ENCODE results near the gene CRYGC. TPM values are rescaled to one million over a fixed set of nuclear protein-coding genes. Genes with fewer than 3 reads are reported as not detected.
"Not testable (repeated sequence)": the region's sequence is repeated elsewhere in the genome, so short reads cannot be mapped to it uniquely, and the experiment has no call there.

Gene CRYGC
- total RNA-seq, 1 experiment from 2014 or later: not detected

GRCh38 chr2:208139447-208139846 is 9.8 kb upstream of the CRYGC start:
- Histone ChIP-seq H3K4me1 (ENCODE audit: control insufficient read depth, insufficient read depth, low read length) (no peaks in the 10 kb centered on the region), H3K27ac (ENCODE audit: low read length) (no peak overlapping the region), H3K4me3 (ENCODE audit: low read depth in 2 of 2, low read length in 2 of 2) (no peak overlapping the region), H3K9me3 (ENCODE audit: control insufficient read depth, insufficient read depth, low read depth, low read length) (no peaks in the 10 kb centered on the region), H3K36me3 (ENCODE audit: control insufficient read depth, insufficient read depth, low read length) (no peaks in the 10 kb centered on the region), H3K27me3 (ENCODE audit: control insufficient read depth, insufficient read depth, low read length) (no peaks in the 10 kb centered on the region)
- TF ChIP-seq REST (IDR thresholded peaks at IDR 0.05; ENCODE audit: insufficient read depth in 1 of 2, low read depth in 2 of 2, low read length in 1 of 2) (no peak), TCF7L2 (IDR thresholded peaks at IDR 0.05; ENCODE audit: low read depth, low read length) (no peak), CTCF (IDR thresholded peaks at IDR 0.05) (no peak), SIN3A (IDR thresholded peaks at IDR 0.05; ENCODE audit: borderline replicate concordance, insufficient read depth, low read depth, low read length) (no peak), POLR2AphosphoS5 (IDR thresholded peaks at IDR 0.05; ENCODE audit: low read depth, low read length) (no peak)
- ChIA-PET CTCF (no interaction called here), POLR2A (no interaction called here)
- in situ Hi-C loops (cut with HindIII; ENCODE audit: low pct_unique_long_range_greater_than_20kb, low sequenced_read_pairs) (no loop called here), intact Hi-C loops (cut with micrococcal nuclease; ENCODE audit: unreplicated experiment) (no loop called here)
- no TSS peak for BruUV-seq (replicated peaks)
- DNase-seq (ENCODE audit: low read depth, low spot score) (no peak), ATAC-seq (no peak)

GRCh38 chr2:208138334-208138733 is 8.7 kb upstream of the CRYGC start:
- H3K9me3 ChIP-seq (ENCODE audit: control insufficient read depth, insufficient read depth, low read depth, low read length); DNase-seq (ENCODE audit: low read depth, low spot score); H3K36me3 ChIP-seq (ENCODE audit: control insufficient read depth, insufficient read depth, low read length); in situ Hi-C loops (cut with HindIII; ENCODE audit: low pct_unique_long_range_greater_than_20kb, low sequenced_read_pairs); intact Hi-C loops (cut with micrococcal nuclease; ENCODE audit: unreplicated experiment); POLR2A ChIA-PET; H3K27ac ChIP-seq (ENCODE audit: low read length); CTCF ChIA-PET; H3K4me1 ChIP-seq (ENCODE audit: control insufficient read depth, insufficient read depth, low read length); H3K27me3 ChIP-seq (ENCODE audit: control insufficient read depth, insufficient read depth, low read length); ATAC-seq; H3K4me3 ChIP-seq (ENCODE audit: low read depth in 2 of 2, low read length in 2 of 2); BruUV-seq (replicated peaks): not testable (repeated sequence)

- no peaks in the 10 kb centered on the region for H3K36me3 ChIP-seq (ENCODE audit: control insufficient read depth, insufficient read depth, low read length)
- H3K27ac ChIP-seq (ENCODE audit: low read length): no peak overlapping the region
- H3K4me3 ChIP-seq (ENCODE audit: low read depth in 2 of 2, low read length in 2 of 2): no peak overlapping the region
- in situ Hi-C loops (cut with HindIII; ENCODE audit: low pct_unique_long_range_greater_than_20kb, low sequenced_read_pairs): no loop called here
- H3K4me1 ChIP-seq (ENCODE audit: control insufficient read depth, insufficient read depth, low read length): no peaks in the 10 kb centered on the region
- BruUV-seq (replicated peaks): no TSS peak
- DNase-seq (ENCODE audit: low read depth, low spot score): no peak
- CTCF ChIA-PET: no interaction called here
- no peaks in the 10 kb centered on the region for H3K9me3 ChIP-seq (ENCODE audit: control insufficient read depth, insufficient read depth, low read depth, low read length)
- no peaks in the 10 kb centered on the region for H3K27me3 ChIP-seq (ENCODE audit: control insufficient read depth, insufficient read depth, low read length)
- POLR2A ChIA-PET: no interaction called here
- no peak for ATAC-seq
- TF ChIP-seq SIN3A (IDR thresholded peaks at IDR 0.05; ENCODE audit: borderline replicate concordance, insufficient read depth, low read depth, low read length) (no peak), CTCF (IDR thresholded peaks at IDR 0.05) (no peak), REST (IDR thresholded peaks at IDR 0.05; ENCODE audit: insufficient read depth in 1 of 2, low read depth in 2 of 2, low read length in 1 of 2) (no peak), TCF7L2 (IDR thresholded peaks at IDR 0.05; ENCODE audit: low read depth, low read length) (no peak), POLR2AphosphoS5 (IDR thresholded peaks at IDR 0.05; ENCODE audit: low read depth, low read length) (no peak)
- intact Hi-C loops (cut with micrococcal nuclease; ENCODE audit: unreplicated experiment): no loop called here
Observed at GRCh38 chr2:208136716-208137094, 7.1 kb upstream of the CRYGC start.

All from Panc1 (cell line).